HepG2 (cell line): ENCODE data around the gene ZNF320. TPM values are rescaled to one million over a fixed set of nuclear protein-coding genes. Genes with fewer than 3 reads are reported as not detected.
A peak's percentile ranks its signal among the peaks of the same experiment; 100 is the strongest.

Experiments used
- DNMT3B ChIP-seq: conservative IDR thresholded peaks from 2 replicates; pipeline ENCODE4 v1.6.1; 2016; ENCODE audit warnings: missing biosample characterization, control low read depth
- ELF1 ChIP-seq: sonication (generic); formaldehyde crosslinking; IDR thresholded peaks from 2 replicates; pipeline ENCODE4 v1.4.0; 2020; ENCODE audit warnings: missing genetic modification reagents
- FOXJ3 ChIP-seq: sonication (generic); formaldehyde crosslinking; IDR thresholded peaks from 2 replicates; pipeline ENCODE4 v1.4.0; 2020; ENCODE audit warnings: missing genetic modification reagents, mild to moderate bottlenecking, borderline replicate concordance
- HNF1B ChIP-seq: sonication (generic); formaldehyde crosslinking; IDR thresholded peaks from 2 replicates; pipeline ENCODE4 v1.5.1; 2020; ENCODE audit warnings: mild to moderate bottlenecking, moderate library complexity, missing genetic modification reagents
- HNRNPL ChIP-seq: fragments of 200-400 bp; formaldehyde crosslinking; IDR thresholded peaks from 2 replicates; pipeline ENCODE4 v1.6.1; 2017; ENCODE audit warnings: mild to moderate bottlenecking, low read depth, low read length
- HNRNPLL ChIP-seq: fragments of 200-400 bp; formaldehyde crosslinking; IDR thresholded peaks from 2 replicates; pipeline ENCODE4 v1.6.1; 2017; ENCODE audit warnings: mild to moderate bottlenecking, low read depth, low read length; ENCODE audit not compliant: poor library complexity, severe bottlenecking
- KIAA2018 ChIP-seq: sonication (generic); formaldehyde crosslinking; IDR thresholded peaks from 2 replicates; pipeline ENCODE4 v1.5.0; 2020; ENCODE audit warnings: mild to moderate bottlenecking, missing genetic modification reagents, borderline replicate concordance
- KLF13 ChIP-seq: sonication (generic); formaldehyde crosslinking; IDR thresholded peaks from 2 replicates; pipeline ENCODE4 v1.4.0; 2020; ENCODE audit warnings: mild to moderate bottlenecking, missing genetic modification reagents
- MBD4 ChIP-seq: IDR thresholded peaks from 2 replicates; pipeline ENCODE4 v1.6.1; 2012; ENCODE audit warnings: low read length, inconsistent platforms, borderline replicate concordance
- MXI1 ChIP-seq: IDR thresholded peaks from 3 replicates; pipeline ENCODE4 v1.6.1; 2012; ENCODE audit warnings: low read depth, low read length, inconsistent platforms, borderline replicate concordance
- MYPOP ChIP-seq: sonication (generic); formaldehyde crosslinking; IDR thresholded peaks from 2 replicates; pipeline ENCODE4 v1.8.1; 2023; ENCODE audit warnings: mild to moderate bottlenecking, moderate library complexity, missing genetic modification reagents
- SP5 ChIP-seq: IDR thresholded peaks from 2 replicates; pipeline ENCODE4 v1.6.1; 2016; ENCODE audit warnings: low read depth, borderline replicate concordance
- TFDP1 ChIP-seq: IDR thresholded peaks from 2 replicates; pipeline ENCODE4 v1.6.1; 2016; ENCODE audit warnings: missing compliant biosample characterization, missing genetic modification reagents, borderline replicate concordance
- ZNF121 ChIP-seq: sonication (generic); formaldehyde crosslinking; IDR thresholded peaks from 2 replicates; pipeline ENCODE4 v1.5.0; 2020; ENCODE audit warnings: mild to moderate bottlenecking, missing genetic modification reagents
- ZNF7 ChIP-seq: IDR thresholded peaks from 2 replicates; pipeline ENCODE4 v1.6.1; 2016; ENCODE audit warnings: missing biosample characterization, missing genetic modification reagents
- ZNF891 ChIP-seq: sonication (generic); formaldehyde crosslinking; IDR thresholded peaks from 2 replicates; pipeline ENCODE4 v1.5.0; 2020; ENCODE audit warnings: mild to moderate bottlenecking, missing genetic modification reagents
- ZSCAN12 ChIP-seq: sonication (generic); formaldehyde crosslinking; IDR thresholded peaks from 2 replicates; pipeline ENCODE4 v1.9.0; 2021; ENCODE audit warnings: mild to moderate bottlenecking, missing genetic modification reagents
- polyA plus RNA-seq, 8 experiments: library from polyadenylated mRNA; depleted of rRNA in 3 of 8; stranded (reverse) in 7 of 8; unstranded in 1 of 8; fragments of >200 nt; fragmentation: Illumina TruSeq in 4 of 8; extraction: Trizol in 4 of 8; gene quantifications; 2 replicates each; pipeline versions ENCODE4 v1.2.1 to v1.2.3, GENCODE V29; 2011 to 2016; ENCODE audit warnings: low read depth in 4 of 8, missing spikeins in 1 of 8, mixed read lengths in 1 of 8; ENCODE audit not compliant: insufficient read depth in 1 of 8
- total RNA-seq, 5 experiments: library from RNA; depleted of rRNA; stranded (reverse); fragments of >200 nt; fragmentation: Illumina TruSeq; extraction: Trizol; gene quantifications; 2 replicates each; pipeline ENCODE4 v1.2.3, GENCODE V29; 2016; ENCODE audit warnings: low read depth in 1 of 5

The ZNF320 gene
- total and polyA plus RNA-seq, 2 of the 13 experiments (the other 11 are each of a cell fraction or from before 2014, with no cell fraction given), result 0.49 TPM; not detected in 1

GRCh38 chr19:52922841-52923777, 25.7 kb upstream of the ZNF320 start, which contains the start of gene ZNF888 (continued):
- TF ChIP-seq KIAA2018 (0 out of 2 replicates have a peak, but pooled peaks have one; percentile 13), TFDP1 (CRISPR knock-in tag) (peak; percentile 90; the same call in 1 of the 2 replicates), FOXJ3 (CRISPR knock-in tag) (no peak), ZNF891 (no peak), HNF1B (peak; percentile 12), ZSCAN12 (no peak), HNRNPL (no peak), MBD4 (no peak), MXI1 (peak; percentile 66; the same call in 2 of the 3 replicates), MYPOP (CRISPR knock-in tag) (0 out of 2 replicates have a peak, but pooled peaks have one; percentile 27), KLF13 (no peak), ZNF7 (no peak), DNMT3B (CRISPR knock-in tag) (no peak), SP5 (CRISPR knock-in tag) (no peak), ELF1 (CRISPR knock-in tag) (peak; percentile 82), HNRNPLL (no peak), ZNF121 (no peak)
